DOHH2 (cell line): ENCODE data around the gene AK8.

Source experiments
- H3F3A ChIP-seq: fragments of 200-600 bp; sonication (generic), shearing (Covaris generic); 2 replicates; pipeline ENCODE4 v1.6.0; 2016; ENCODE audit warnings: antibody characterized with exemption, mild to moderate bottlenecking; ENCODE audit not compliant: control insufficient read depth, insufficient read depth
- H3K27ac ChIP-seq: fragments of 200-600 bp; sonication (generic); 2 replicates; pipeline ENCODE4 v1.5.1; 2014; ENCODE audit warnings: low read depth, mild to moderate bottlenecking, low read length, moderate library complexity
- H3K27me3 ChIP-seq: fragments of 200-600 bp; sonication (generic); 2 replicates; pipeline ENCODE4 v1.6.1; 2014; ENCODE audit warnings: mild to moderate bottlenecking, low read length, mixed read lengths; ENCODE audit not compliant: control insufficient read depth
- H3K36me3 ChIP-seq: fragments of 200-600 bp; sonication (generic); 2 replicates; pipeline ENCODE4 v1.6.1; 2014; ENCODE audit warnings: mild to moderate bottlenecking, low read length, moderate library complexity, mixed read lengths; ENCODE audit not compliant: control insufficient read depth
- H3K4me1 ChIP-seq: fragments of 200-600 bp; sonication (generic); 2 replicates; pipeline ENCODE4 v1.6.1; 2014; ENCODE audit warnings: mild to moderate bottlenecking, low read length, mixed read lengths; ENCODE audit not compliant: control insufficient read depth
- H3K4me2 ChIP-seq: fragments of 200-600 bp; sonication (generic); 2 replicates; pipeline ENCODE4 v1.6.0; 2014; ENCODE audit warnings: mild to moderate bottlenecking, low read length, moderate library complexity
- H3K4me3 ChIP-seq: fragments of 200-600 bp; sonication (generic); 2 replicates; pipeline ENCODE4 v1.5.1; 2014; ENCODE audit warnings: mild to moderate bottlenecking, low read length, mixed read lengths
- H3K79me2 ChIP-seq: fragments of 200-600 bp; sonication (generic); 2 replicates; pipeline ENCODE4 v1.6.1; 2014; ENCODE audit warnings: mild to moderate bottlenecking, low read length, mixed read lengths; ENCODE audit not compliant: control insufficient read depth
- H3K9me2 ChIP-seq: fragments of 200-600 bp; sonication (generic); replicated peaks from 2 replicates; pipeline ENCODE4 v1.6.1; 2014; ENCODE audit warnings: mild to moderate bottlenecking, low read length, mixed read lengths; ENCODE audit not compliant: control insufficient read depth
- H3K9me3 ChIP-seq: fragments of 200-600 bp; sonication (generic); 2 replicates; pipeline ENCODE4 v1.6.1; 2014; ENCODE audit warnings: antibody characterized with exemption, low read length, mixed read lengths; ENCODE audit not compliant: control insufficient read depth, insufficient read depth
- H4K20me1 ChIP-seq: fragments of 200-600 bp; sonication (generic); 2 replicates; pipeline ENCODE4 v1.6.0; 2014; ENCODE audit warnings: low read depth, mild to moderate bottlenecking, antibody characterized with exemption, low read length, moderate library complexity; ENCODE audit not compliant: control insufficient read depth, insufficient read depth
- EZH2phosphoT487 ChIP-seq: fragments of 200-600 bp; sonication (generic); IDR thresholded peaks from 2 replicates; pipeline ENCODE4 v1.6.1; 2017; ENCODE audit warnings: borderline replicate concordance, mild to moderate bottlenecking, antibody characterized with exemption, low read length, moderate library complexity, mixed read lengths
- TF ChIP-seq, protein P1 (sequence below): fragments of 200-600 bp; sonication (generic); IDR thresholded peaks from one replicate; pipeline ENCODE4 v1.5.1; 2014; ENCODE audit warnings: antibody characterized with exemption, mild to moderate bottlenecking, low read depth, low read length; ENCODE audit not compliant: poor library complexity, severe bottlenecking

Gene AK8

DNA sequence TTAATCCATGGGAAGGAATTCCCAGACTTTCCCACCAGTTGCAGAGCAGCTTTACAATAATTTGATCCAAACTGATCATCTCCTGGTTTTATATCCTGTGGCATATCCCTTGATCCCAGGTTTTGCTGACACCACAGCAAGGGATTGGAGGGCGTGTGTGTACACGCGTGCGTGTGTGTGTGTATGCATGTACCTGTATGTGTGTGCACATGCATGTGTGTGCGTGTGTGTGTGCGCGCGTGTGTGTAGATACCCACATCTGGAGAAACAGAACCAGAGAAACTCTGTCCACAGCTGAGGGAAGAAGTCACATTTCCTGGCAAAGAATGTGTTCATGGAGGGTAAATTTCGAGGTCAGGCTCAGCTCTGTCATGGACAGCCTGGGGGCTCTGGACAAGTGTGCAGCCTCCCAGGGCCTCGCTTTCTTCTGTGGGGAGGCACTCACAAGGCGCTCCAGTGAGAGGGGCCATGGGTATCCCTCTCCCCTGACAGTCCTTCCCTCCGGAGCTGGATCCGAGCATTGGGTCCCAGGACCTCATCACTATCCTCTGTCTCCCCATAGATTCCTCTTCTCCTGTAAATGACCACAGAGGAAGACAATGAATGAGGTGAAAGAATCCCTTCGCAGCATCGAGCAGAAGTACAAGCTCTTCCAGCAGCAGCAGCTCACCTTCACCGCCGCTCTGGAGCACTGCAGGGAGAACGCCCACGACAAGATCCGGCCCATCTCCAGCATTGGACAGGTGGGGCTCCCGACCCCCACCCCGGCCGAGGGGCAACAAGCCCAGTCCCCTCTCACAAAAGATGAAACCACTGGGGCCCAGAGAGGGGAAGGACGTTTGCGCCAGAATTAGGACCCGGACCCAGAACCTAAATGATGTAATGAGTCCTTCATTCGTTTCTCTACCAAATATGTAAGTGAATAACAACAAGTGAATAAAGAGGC lies 5.5 kb upstream of the AK8 start:
- Histone ChIP-seq H3K9me2 (no peaks in the 10 kb centered on the region), H3F3A (peaks cover 11% of the 10 kb centered on the region), H3K79me2 (no peaks in the 10 kb centered on the region), H3K4me3 (no peak overlapping the region), H3K27me3 (no peaks in the 10 kb centered on the region), H3K4me2 (no peak overlapping the region), H3K27ac (no peak overlapping the region), H3K4me1 (peaks cover 35% of the 10 kb centered on the region), H4K20me1 (0 out of 2 replicates have a peak, but pooled peaks cover 2% of the 10 kb centered on the region), H3K9me3 (no peaks in the 10 kb centered on the region), H3K36me3 (no peaks in the 10 kb centered on the region)
- TF ChIP-seq EZH2phosphoT487: no peak
- TF ChIP-seq, protein P1, sequence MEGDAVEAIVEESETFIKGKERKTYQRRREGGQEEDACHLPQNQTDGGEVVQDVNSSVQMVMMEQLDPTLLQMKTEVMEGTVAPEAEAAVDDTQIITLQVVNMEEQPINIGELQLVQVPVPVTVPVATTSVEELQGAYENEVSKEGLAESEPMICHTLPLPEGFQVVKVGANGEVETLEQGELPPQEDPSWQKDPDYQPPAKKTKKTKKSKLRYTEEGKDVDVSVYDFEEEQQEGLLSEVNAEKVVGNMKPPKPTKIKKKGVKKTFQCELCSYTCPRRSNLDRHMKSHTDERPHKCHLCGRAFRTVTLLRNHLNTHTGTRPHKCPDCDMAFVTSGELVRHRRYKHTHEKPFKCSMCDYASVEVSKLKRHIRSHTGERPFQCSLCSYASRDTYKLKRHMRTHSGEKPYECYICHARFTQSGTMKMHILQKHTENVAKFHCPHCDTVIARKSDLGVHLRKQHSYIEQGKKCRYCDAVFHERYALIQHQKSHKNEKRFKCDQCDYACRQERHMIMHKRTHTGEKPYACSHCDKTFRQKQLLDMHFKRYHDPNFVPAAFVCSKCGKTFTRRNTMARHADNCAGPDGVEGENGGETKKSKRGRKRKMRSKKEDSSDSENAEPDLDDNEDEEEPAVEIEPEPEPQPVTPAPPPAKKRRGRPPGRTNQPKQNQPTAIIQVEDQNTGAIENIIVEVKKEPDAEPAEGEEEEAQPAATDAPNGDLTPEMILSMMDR: no peak

- no peaks in the 10 kb centered on the region for H3K9me2 ChIP-seq
- no peaks in the 10 kb centered on the region for H3K79me2 ChIP-seq
- peaks cover 25% of the 10 kb centered on the region for H3K4me1 ChIP-seq
- H3F3A ChIP-seq: peaks cover 11% of the 10 kb centered on the region
- no peaks in the 10 kb centered on the region for H3K9me3 ChIP-seq
- H3K27me3 ChIP-seq: no peaks in the 10 kb centered on the region
- 0 out of 2 replicates have a peak, but pooled peaks cover 2% of the 10 kb centered on the region for H3K36me3 ChIP-seq
- no peak overlapping the region for H3K27ac ChIP-seq
- H4K20me1 ChIP-seq: no peaks in the 10 kb centered on the region
- no peak overlapping the region for H3K4me2 ChIP-seq
- H3K4me3 ChIP-seq: no peak overlapping the region
- no peak for TF ChIP-seq EZH2phosphoT487
- TF ChIP-seq, protein P1: no peak
These were observed 4.5 kb upstream of the AK8 start for GRCh38 chr9:132882616-132883015.

- Histone ChIP-seq H3K4me3 (no peak overlapping the region), H3K36me3 (0 out of 2 replicates have a peak, but pooled peaks cover 2% of the 10 kb centered on the region), H3K4me2 (no peak overlapping the region), H3F3A (peaks cover 11% of the 10 kb centered on the region), H3K79me2 (no peaks in the 10 kb centered on the region), H3K4me1 (peaks cover 21% of the 10 kb centered on the region), H3K27ac (no peak overlapping the region), H3K9me2 (no peaks in the 10 kb centered on the region), H4K20me1 (no peaks in the 10 kb centered on the region), H3K27me3 (no peaks in the 10 kb centered on the region), H3K9me3 (no peaks in the 10 kb centered on the region)
- TF ChIP-seq, protein P1: no peak
- TF ChIP-seq EZH2phosphoT487: no peak
These were observed 3.7 kb upstream of the AK8 start for GRCh38 chr9:132881826-132882225.
